Activated T-helper 1 cell treated with Interleukin-2 at 50 U/mL for 16 hours (primary cell): ENCODE data around the gene ZNF350.
"Not testable (repeated sequence)": the region's sequence is repeated elsewhere in the genome, so short reads cannot be mapped to it uniquely, and the experiment has no call there.

Source experiments
- DNase-seq: peaks from one replicate; pipeline ENCODE4 v3.0.0-alpha.2; 2020; ENCODE audit warnings: low read depth

Gene ZNF350

DNA sequence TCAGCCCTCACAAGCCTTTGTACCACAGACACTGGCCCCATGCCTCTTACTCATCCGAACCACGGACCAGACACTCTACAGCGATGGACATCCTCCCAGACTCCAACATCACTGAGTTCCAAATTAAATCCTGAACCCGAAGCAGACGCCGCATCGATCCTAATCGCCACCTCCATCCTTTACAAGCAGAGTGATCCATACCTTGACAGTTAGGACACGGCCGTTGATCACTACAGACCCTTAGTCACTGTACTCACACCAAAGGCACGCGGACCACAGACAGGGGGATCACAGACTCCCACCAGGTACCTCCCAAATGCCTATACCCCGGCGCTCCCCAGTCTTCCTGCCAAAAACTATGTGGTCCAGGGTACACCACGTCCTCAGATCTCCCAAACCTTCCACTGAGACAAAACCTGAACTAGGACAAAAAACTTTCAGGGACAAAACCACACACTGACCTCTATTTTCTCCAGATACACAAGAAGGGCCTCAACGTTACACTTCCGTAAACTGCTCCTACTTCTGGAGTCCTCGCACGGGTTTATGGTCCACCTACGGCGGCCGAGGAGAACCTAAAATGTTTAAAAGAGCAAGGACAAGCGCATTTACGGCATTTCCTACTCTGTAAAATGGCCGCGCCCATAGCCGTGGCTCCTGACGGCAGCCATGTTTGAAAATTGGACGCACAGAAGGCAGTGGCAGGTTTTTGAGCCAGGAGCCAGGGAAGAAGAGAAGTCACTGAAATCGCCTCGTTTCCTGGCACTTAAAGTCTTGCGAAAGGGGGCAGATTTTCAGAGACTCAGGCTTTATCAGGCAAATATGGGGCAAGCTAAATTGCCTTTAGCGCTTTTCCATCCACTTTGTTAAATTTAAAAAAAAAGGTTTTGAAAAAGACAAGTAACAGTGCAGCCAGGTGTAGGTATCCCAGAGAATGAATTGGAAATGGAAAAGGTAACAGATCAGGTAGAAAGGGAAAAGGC is at the start of gene ZNF350:
TSS of gene ZNF350 (minus strand) at position 532 of the 983 bp plus-strand sequence. CDS start 12,480 bp downstream, outside the sequence.
- DNase-seq, result peak; percentile 75

GRCh38 chr19:52034051-52034728 is 47.5 kb upstream of the ZNF350 start:
- DNase-seq, result no peak

GRCh38 chr19:52028780-52029123 is 42.1 kb upstream of the ZNF350 start:
- no peak for DNase-seq

DNA sequence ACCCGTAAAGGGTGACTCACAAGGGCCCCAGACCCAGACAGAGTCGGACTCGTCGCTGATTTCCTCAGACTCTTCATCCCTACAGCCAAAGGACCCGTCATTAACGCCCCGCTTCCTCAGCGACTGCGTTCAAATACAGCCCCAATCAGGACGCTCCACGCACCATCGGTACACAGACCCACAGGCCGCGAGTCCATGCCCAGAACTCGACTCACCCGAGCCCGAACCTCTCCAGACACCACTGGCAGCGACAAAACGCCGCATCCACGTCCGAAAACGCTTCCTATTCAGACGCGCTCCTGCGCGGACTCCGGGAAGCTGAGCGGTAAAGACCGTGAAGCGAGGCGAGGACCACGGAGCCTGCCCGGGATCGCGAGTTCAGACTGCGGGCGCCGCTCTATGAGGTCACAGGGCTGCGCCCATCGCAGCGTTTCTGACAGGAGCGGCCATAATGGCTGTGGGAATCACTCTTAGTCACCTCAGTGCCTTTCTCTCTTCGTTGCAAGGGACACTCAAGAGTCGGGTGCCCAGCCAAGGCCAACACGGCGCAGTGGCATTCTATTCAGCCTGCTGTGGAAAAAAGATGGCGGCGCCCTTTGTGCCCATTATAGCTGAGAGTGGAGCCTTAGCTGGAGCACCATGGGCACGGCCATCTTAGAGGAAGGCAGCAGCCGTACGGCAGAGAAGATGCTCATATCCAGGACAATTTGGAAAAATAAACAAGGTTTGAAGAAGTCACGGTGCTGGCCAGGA is 41.6 kb upstream of the ZNF350 start, which contains the start of gene ZNF614:
TSS of gene ZNF614 (minus strand) at position 353 of the 753 bp plus-strand sequence. CDS start 2,634 bp downstream, outside the sequence.
- DNase-seq, result peak; percentile 71

GRCh38 chr19:52026255-52026990 is 39.8 kb upstream of the ZNF350 start:
- DNase-seq, result not testable (repeated sequence)

- not testable (repeated sequence) for DNase-seq
Observed at GRCh38 chr19:52024478-52024877, 37.8 kb upstream of the ZNF350 start.

- no peak for DNase-seq
Observed at GRCh38 chr19:52022193-52022592, 35.6 kb upstream of the ZNF350 start.

DNA sequence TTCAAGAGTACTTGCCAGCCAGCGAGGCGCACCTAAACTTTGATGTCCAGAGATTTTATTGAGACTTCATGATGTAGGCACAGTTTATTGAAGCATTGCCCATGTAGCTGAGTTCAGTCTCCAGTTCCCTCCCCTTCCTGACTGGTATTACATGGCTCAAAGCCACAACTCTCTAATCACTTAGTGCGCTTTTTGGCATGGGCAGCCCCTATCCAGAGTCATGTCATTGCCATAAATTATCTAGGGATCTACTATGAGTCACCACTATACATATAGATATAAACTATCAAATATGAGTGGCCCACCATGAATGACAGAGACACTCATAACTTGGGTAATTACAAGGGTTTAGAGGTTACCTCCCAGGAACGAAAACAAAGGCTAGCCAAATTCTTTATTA is 33.9 kb upstream of the ZNF350 start:
- no peak for DNase-seq

- no peak for DNase-seq
Observed at GRCh38 chr19:52010674-52011073, 24.0 kb upstream of the ZNF350 start.

DNA sequence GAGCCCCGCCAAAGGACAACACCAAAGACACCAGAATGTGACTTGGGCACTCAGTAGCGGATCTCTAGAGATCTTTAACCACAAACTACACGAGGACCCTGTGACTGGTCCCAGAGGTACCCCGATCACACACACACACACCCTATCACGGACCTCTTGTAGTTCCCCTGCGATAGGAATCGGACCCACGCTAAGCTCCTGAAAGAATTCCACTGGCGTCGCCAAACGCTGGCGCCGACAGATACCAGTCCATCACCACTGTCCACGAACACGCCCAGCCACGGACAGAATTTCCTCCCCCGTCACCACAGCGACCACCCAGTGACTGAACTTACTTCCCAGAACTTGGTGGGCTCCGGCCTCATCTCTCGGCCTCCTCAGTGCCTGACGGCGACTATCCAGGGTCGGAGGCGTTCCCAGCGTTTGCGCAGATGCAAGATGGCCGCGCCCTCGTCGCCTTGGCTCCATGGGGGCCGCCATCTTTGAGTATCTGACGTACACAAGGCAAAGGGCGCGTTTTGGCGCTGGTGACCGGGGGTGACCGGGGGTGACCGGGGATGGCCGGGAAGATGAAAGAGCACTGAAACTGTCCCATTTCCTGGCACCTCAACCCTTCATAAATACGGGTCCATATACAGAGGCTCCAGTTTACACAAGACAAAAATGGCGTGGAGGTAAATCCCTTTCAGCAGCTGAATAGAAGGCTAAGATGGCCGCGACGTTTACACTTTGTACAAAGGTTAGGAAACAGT is 21.3 kb upstream of the ZNF350 start, which contains the start of gene ZNF615:
TSS of gene ZNF615 (minus strand) at position 406 of the 752 bp plus-strand sequence. CDS start 4,500 bp downstream, outside the sequence.
- DNase-seq, result peak; percentile 75

DNA sequence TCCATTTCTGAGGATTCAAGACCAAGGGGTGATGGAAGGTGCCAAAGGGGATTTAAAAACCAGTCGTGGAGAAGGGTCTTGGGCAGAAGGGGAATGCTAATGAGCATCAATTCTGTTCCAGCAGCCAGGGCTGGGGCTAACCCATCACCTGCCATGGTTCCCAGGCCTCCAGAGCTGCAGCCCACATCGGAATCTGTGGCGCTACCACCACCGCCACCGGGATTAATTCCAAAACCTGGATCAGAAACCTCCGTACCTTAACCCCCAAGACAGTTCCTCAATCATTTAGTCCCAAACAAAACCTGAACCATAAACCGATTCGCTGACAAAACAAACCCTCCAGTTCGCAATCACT is 20.8 kb upstream of the ZNF350 start:
- DNase-seq, result no peak

GRCh38 chr19:51994048-51994644 is 7.5 kb upstream of the ZNF350 start:
- DNase-seq, result no peak

GRCh38 chr19:51993422-51993821 is 6.8 kb upstream of the ZNF350 start:
- no peak for DNase-seq

GRCh38 chr19:51983361-51983760 is 3.3 kb downstream of the ZNF350 start:
- DNase-seq, result no peak

DNA sequence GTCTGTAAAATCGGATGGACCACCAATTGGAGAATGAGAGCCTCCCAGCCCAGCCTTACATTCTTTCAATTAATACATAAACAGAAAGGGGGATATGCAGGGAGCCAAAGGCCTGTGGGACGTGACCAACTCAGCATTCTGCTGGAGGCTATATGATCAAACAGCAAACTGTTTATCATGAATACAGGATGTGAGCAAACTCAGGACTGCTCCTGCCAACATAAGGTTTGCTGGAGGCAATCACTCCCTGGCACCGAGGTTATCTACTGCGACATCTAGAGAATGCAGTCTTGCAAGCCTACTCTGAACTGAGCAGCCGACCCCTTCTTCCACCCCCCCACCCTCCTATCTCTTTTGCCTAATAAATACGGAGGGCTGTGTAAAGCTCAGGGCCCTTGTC is 5.7 kb downstream of the ZNF350 start:
- DNase-seq, result not testable (repeated sequence)

DNA sequence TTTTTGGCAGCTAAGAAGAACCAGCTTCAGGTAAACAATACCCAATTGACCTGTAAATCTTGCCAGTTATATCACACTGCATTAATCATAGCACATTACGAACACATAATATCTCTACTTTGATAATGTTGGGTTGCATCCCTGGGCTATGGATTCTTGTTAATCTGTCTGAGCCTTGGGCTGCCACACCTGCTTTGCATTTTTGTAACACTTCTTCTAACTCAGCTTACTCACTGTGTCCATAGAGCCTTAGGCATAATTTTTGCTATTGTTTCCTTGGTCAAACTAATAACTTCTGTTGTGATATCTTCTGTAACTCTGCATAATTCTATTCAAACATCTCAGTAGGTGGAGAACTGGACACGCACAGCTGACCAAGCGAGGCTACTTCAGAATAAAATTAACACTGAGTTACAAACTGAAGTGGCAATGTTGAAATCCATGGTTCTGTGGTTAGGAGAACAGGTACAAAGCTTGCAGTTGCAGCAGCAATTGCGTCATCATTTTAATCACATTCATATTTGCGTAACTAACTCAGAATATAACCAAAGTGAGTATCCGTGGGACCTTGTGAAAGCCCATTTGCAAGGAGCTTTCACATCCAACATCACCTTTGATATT is 6.4 kb downstream of the ZNF350 start:
- DNase-seq, result no peak

GRCh38 chr19:51978882-51979281 is 7.8 kb downstream of the ZNF350 start:
- no peak for DNase-seq

DNA sequence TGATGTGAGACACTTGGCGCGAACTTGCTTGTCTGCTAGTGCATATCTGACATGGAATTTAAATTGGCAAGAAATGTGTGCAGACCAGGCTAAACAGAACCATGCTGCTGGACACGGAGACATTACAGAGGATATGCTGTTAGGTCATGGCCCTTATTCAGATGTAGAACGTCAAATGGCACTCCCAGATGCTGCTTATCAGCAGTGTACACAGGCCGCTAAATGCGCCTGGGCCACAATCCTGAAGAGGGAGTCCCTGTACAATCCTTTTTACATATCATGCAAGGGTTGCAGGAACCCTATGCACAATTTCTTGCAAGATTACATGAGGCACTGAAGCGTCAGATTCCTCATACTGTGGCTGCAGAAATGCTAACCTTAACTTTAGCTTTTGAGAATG is 9.3 kb downstream of the ZNF350 start:
- no peak for DNase-seq

DNA sequence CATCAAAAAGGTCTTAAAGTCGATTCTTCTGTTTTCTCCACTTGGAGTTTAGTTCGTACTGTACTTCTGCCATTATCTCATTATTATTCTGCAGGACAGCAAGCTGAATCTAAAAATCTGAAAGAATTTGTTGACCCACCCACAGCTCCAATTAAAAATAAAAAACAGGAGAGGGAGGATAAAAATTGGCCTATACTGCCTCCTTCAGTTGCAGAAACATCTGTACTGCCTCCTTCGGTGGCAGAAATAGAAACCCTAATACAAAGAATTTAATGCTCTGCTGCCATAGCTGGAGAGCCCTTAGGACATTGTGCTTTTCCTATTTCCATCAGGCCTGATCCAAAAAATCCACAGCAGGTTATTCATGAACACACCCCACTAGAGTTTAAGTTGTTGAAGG is 9.8 kb downstream of the ZNF350 start:
- no peak for DNase-seq

DNA sequence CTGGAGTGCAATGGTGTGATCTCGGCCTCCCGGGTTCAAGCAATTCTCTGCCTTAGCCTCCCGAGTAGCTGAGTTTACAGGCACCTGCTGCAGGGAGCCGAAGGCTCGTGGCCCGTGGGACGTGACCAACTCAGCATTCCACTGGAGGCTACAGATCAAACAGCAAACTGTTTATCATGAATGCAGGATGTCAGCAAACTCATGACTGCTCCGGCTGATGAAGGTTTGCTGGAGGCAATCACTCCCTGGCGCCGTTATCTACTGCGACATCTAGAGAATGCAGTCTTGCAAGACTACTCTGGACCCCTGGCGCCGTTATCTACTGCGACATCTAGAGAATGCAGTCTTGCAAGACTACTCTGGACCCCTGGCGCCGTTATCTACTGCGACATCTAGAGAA is 10.9 kb downstream of the ZNF350 start:
- DNase-seq, result not testable (repeated sequence)
